Stomach (tissue), 9 donors: ENCODE measurements around the gene CHRNA10. TPM values are rescaled to one million over a fixed set of nuclear protein-coding genes. Genes with fewer than 3 reads are reported as not detected.

Source experiments
- DNase-seq, 2 donors: peaks; one replicate each; pipeline versions ENCODE4 v3.0.0 to v3.0.0-alpha.2; 2013 to 2019
- H3K27ac ChIP-seq, 5 donors: fragments of 200-600 bp in 4 of 5; sonication (generic) in 4 of 5; one replicate each; pipeline ENCODE4 v1.5.1; 2013 to 2019; ENCODE audit warnings: mild to moderate bottlenecking in 1 of 5, moderate library complexity in 1 of 5
- H3K27me3 ChIP-seq, 3 donors: fragments of 200-600 bp; sonication (generic); one replicate each; pipeline ENCODE4 v1.5.1; 2017 to 2019; ENCODE audit warnings: mixed run types in 1 of 3
- H3K36me3 ChIP-seq, 4 donors: fragments of 200-600 bp; sonication (generic); 1 replicate in 3 of 4; 2 replicates in 1 of 4; pipeline ENCODE4 v1.5.1; 2016 to 2019
- H3K4me1 ChIP-seq, 4 donors: fragments of 200-600 bp; sonication (generic); one replicate each; pipeline ENCODE4 v1.5.1; 2016 to 2019
- H3K4me3 ChIP-seq, 4 donors: fragments of 200-600 bp; sonication (generic) in 3 of 4; one replicate each; pipeline ENCODE4 v1.5.1; 2016 to 2019; ENCODE audit warnings: mild to moderate bottlenecking in 1 of 4
- H3K9me3 ChIP-seq, 4 donors: fragments of 200-600 bp; sonication (generic); one replicate each; pipeline ENCODE4 v1.5.1; 2016 to 2019
- CTCF ChIP-seq, 7 experiments: fragments of 450-650 bp in 4 of 7; fragments of 200-600 bp in 3 of 7; sonication (generic) in 3 of 7; IDR thresholded peaks; one replicate each; pipeline ENCODE4 v1.5.1; 2016 to 2019; ENCODE audit warnings: antibody characterized with exemption in 7 of 7, control low read depth in 2 of 7, mild to moderate bottlenecking in 1 of 7
- EP300 ChIP-seq: sonication (generic); formaldehyde crosslinking; IDR thresholded peaks from one replicate; pipeline ENCODE4 v1.6.1; 2017; ENCODE audit warnings: antibody characterized with exemption
- POLR2A ChIP-seq, 4 donors: fragments of 450-650 bp; IDR thresholded peaks; one replicate each; pipeline ENCODE4 v1.6.1; 2016; ENCODE audit warnings: antibody characterized with exemption in 4 of 4, control low read depth in 2 of 4, mild to moderate bottlenecking in 1 of 4, moderate library complexity in 1 of 4
- POLR2AphosphoS5 ChIP-seq, 3 donors: sonication (generic); formaldehyde crosslinking; IDR thresholded peaks; one replicate each; pipeline ENCODE4 v1.6.1; 2016; ENCODE audit warnings: antibody characterized with exemption in 3 of 3
- WGBS, 5 donors: extraction: QIAGEN DNeasy Blood & Tissue Kit in 3 of 5; methylation state at CpG; one replicate each; pipeline versions ENCODE4 v1.1.5 to v1.1.7; 2013 to 2018; 5-methylcytosine and 5-hydroxymethylcytosine counted together
- intact Hi-C: fragments of 100-400 bp; cut with DNase I; formaldehyde crosslinking; loops from one replicate; pipeline ENCODE4 v1.15.1; 2023; ENCODE audit warnings: low total_unique reads
- polyA plus RNA-seq, 3 donors: library from polyadenylated mRNA; stranded (reverse); fragments of 200-250 nt; gene quantifications; one replicate each; pipeline ENCODE4 v1.2.3, GENCODE V29; 2013
- total RNA-seq, 5 donors: library from RNA; depleted of rRNA; stranded (reverse); fragments of >200 nt; gene quantifications; one replicate each; pipeline versions ENCODE4 v1.1.0 to v1.2.3, GENCODE V29; 2014 to 2016
- donor health status: healthy with polysubstance abuse.
- donor health status: Bipolar disorder and iron deficiency.
- donor health status: healthy.

The CHRNA10 gene
- total and polyA plus RNA-seq, 8 donors: 0.18 to 22.6 (median 1.1) TPM; not detected in 2

GRCh38 chr11:3709977-3710376 is 38.8 kb upstream of the CHRNA10 start:
- H3K4me1 ChIP-seq: peaks cover 0 to 2% (median 0%) of the 10 kb centered on the region in 4 donors
- H3K9me3 ChIP-seq: no peaks in the 10 kb centered on the region
- H3K36me3 ChIP-seq: peaks cover 44 to 97% (median 93%) of the 10 kb centered on the region in 4 donors
- 55 to 88% (median 85%) methylated on average over 1 of the region's 1 CpG for WGBS, 5 donors
- intact Hi-C loops: no loop called here
- no peak for DNase-seq
- no peak overlapping the region for H3K4me3 ChIP-seq
- H3K27ac ChIP-seq: no peak overlapping the region
- TF ChIP-seq CTCF (IDR thresholded peaks at IDR 0.05): no peak
- no peak for TF ChIP-seq POLR2A (IDR thresholded peaks at IDR 0.05)
- TF ChIP-seq POLR2AphosphoS5 (IDR thresholded peaks at IDR 0.05): no peak
- no peak for TF ChIP-seq EP300
- H3K27me3 ChIP-seq: no peaks in the 10 kb centered on the region

GRCh38 chr11:3707176-3707575 is 36.0 kb upstream of the CHRNA10 start:
- H3K4me3 ChIP-seq: no peak overlapping the region
- H3K27ac ChIP-seq: no peak overlapping the region
- peaks cover 42 to 97% (median 93%) of the 10 kb centered on the region in 4 donors for H3K36me3 ChIP-seq
- TF ChIP-seq POLR2AphosphoS5 (IDR thresholded peaks at IDR 0.05) (no peak), CTCF (IDR thresholded peaks at IDR 0.05) (no peak), POLR2A (IDR thresholded peaks at IDR 0.05) (no peak), EP300 (no peak)
- intact Hi-C loops: no loop called here
- no peaks in the 10 kb centered on the region for H3K9me3 ChIP-seq
- WGBS, 5 donors: 81 to 90% (median 89%) methylated on average over 2 of the region's 2 CpGs
- no peak for DNase-seq
- H3K4me1 ChIP-seq: peaks cover 0 to 16% (median 2%) of the 10 kb centered on the region in 4 donors
- no peaks in the 10 kb centered on the region for H3K27me3 ChIP-seq

GRCh38 chr11:3703383-3703782 is 32.2 kb upstream of the CHRNA10 start:
- 45 to 76% (median 60%) methylated on average over 3 of the region's 3 CpGs for WGBS, 5 donors
- H3K27me3 ChIP-seq: no peaks in the 10 kb centered on the region
- H3K4me3 ChIP-seq: no peak overlapping the region
- no peak for TF ChIP-seq POLR2AphosphoS5 (IDR thresholded peaks at IDR 0.05)
- no peak for TF ChIP-seq POLR2A (IDR thresholded peaks at IDR 0.05)
- TF ChIP-seq CTCF (IDR thresholded peaks at IDR 0.05): no peak
- TF ChIP-seq EP300: no peak
- peaks cover 0 to 16% (median 2%) of the 10 kb centered on the region in 4 donors for H3K4me1 ChIP-seq
- intact Hi-C loops: no loop called here
- H3K27ac ChIP-seq: no peak overlapping the region
- peaks cover 54 to 98% (median 96%) of the 10 kb centered on the region in 4 donors for H3K36me3 ChIP-seq
- no peaks in the 10 kb centered on the region for H3K9me3 ChIP-seq
- no peak for DNase-seq

GRCh38 chr11:3700910-3701309 is 29.7 kb upstream of the CHRNA10 start:
- TF ChIP-seq POLR2A (IDR thresholded peaks at IDR 0.05): no peak
- no peak for TF ChIP-seq POLR2AphosphoS5 (IDR thresholded peaks at IDR 0.05)
- no peak for TF ChIP-seq EP300
- no peak for TF ChIP-seq CTCF (IDR thresholded peaks at IDR 0.05)
- H3K36me3 ChIP-seq: peaks cover 67 to 100% (median 100%) of the 10 kb centered on the region in 4 donors

More at GRCh38 chr11:3700910-3701309, 29.7 kb upstream of the CHRNA10 start:
- WGBS, 5 donors: 91 to 96% (median 93%) methylated on average over 2 of the region's 2 CpGs
- peaks cover 0 to 16% (median 2%) of the 10 kb centered on the region in 4 donors for H3K4me1 ChIP-seq
- intact Hi-C loops: no loop called here
- no peak overlapping the region for H3K4me3 ChIP-seq
- DNase-seq: no peak
- H3K27ac ChIP-seq: no peak overlapping the region
- no peaks in the 10 kb centered on the region for H3K27me3 ChIP-seq
- H3K9me3 ChIP-seq: no peaks in the 10 kb centered on the region
